Chondrocyte (in vitro differentiated cells): ENCODE data around the gene VIT. TPM values are rescaled to one million over a fixed set of nuclear protein-coding genes. Genes with fewer than 3 reads are reported as not detected.

Source experiments
- DNase-seq: peaks from one replicate; pipeline ENCODE4 v3.0.0; 2021; ENCODE audit warnings: mixed read lengths, low spot score
- H3K27ac Mint-ChIP-seq: one replicate; pipeline ENCODE4 v1.8.0; 2021; ENCODE audit warnings: mild to moderate bottlenecking, moderate library complexity, mixed read lengths; ENCODE audit not compliant: unreplicated experiment
- H3K27me3 Mint-ChIP-seq: 2 replicates; pipeline ENCODE4 v1.8.0; 2021; ENCODE audit warnings: low read depth, mixed read lengths
- H3K36me3 Mint-ChIP-seq: 2 replicates; pipeline ENCODE4 v1.8.0; 2021; ENCODE audit warnings: low read depth, mixed read lengths
- H3K4me1 Mint-ChIP-seq: 2 replicates; pipeline ENCODE4 v1.8.0; 2021; ENCODE audit warnings: low read depth, mild to moderate bottlenecking, mixed read lengths
- H3K4me3 Mint-ChIP-seq: one replicate; pipeline ENCODE4 v1.8.0; 2021; ENCODE audit warnings: mild to moderate bottlenecking, moderate library complexity, mixed read lengths; ENCODE audit not compliant: unreplicated experiment
- H3K9me3 Mint-ChIP-seq: 2 replicates; pipeline ENCODE4 v1.8.0; 2021; ENCODE audit warnings: low read depth, mixed read lengths
- CTCF ChIP-seq: fragments of 200-600 bp; sonication (generic); IDR thresholded peaks from 2 replicates; pipeline ENCODE4 v1.5.0; 2021; ENCODE audit warnings: antibody characterized with exemption, mild to moderate bottlenecking, moderate library complexity
- total RNA-seq: library from RNA; stranded (reverse); gene quantifications from 3 replicates; pipeline ENCODE4 v1.2.1, GENCODE V29; 2021

The VIT gene
- total RNA-seq, 1 donor from 2014 or later: 0.15 TPM

GRCh38 chr2:36762764-36763490 lies 66.4 kb downstream of the VIT start:
- Mint-ChIP-seq H3K27ac (no peak overlapping the region), H3K4me1 (no peaks in the 10 kb centered on the region), H3K27me3 (no peaks in the 10 kb centered on the region), H3K36me3 (no peaks in the 10 kb centered on the region), H3K4me3 (no peak overlapping the region), H3K9me3 (peaks cover 6% of the 10 kb centered on the region)
- no peak for DNase-seq
- TF ChIP-seq CTCF: no peak

- H3K9me3 Mint-ChIP-seq: peaks cover 6% of the 10 kb centered on the region
- no peak for DNase-seq
- TF ChIP-seq CTCF: no peak
- no peaks in the 10 kb centered on the region for H3K4me1 Mint-ChIP-seq
- no peak overlapping the region for H3K27ac Mint-ChIP-seq
- no peaks in the 10 kb centered on the region for H3K27me3 Mint-ChIP-seq
- no peaks in the 10 kb centered on the region for H3K36me3 Mint-ChIP-seq
- H3K4me3 Mint-ChIP-seq: no peak overlapping the region
Observed at GRCh38 chr2:36769106-36769505, 72.6 kb downstream of the VIT start.

GRCh38 chr2:36770542-36771287 lies 74.2 kb downstream of the VIT start:
- H3K27ac Mint-ChIP-seq: no peak overlapping the region
- H3K36me3 Mint-ChIP-seq: no peaks in the 10 kb centered on the region
- peak; percentile 78 for TF ChIP-seq CTCF
- no peak for DNase-seq
- no peak overlapping the region for H3K4me3 Mint-ChIP-seq
- H3K9me3 Mint-ChIP-seq: no peaks in the 10 kb centered on the region
- H3K4me1 Mint-ChIP-seq: no peaks in the 10 kb centered on the region
- H3K27me3 Mint-ChIP-seq: no peaks in the 10 kb centered on the region

- no peaks in the 10 kb centered on the region for H3K27me3 Mint-ChIP-seq
- H3K27ac Mint-ChIP-seq: no peak overlapping the region
- no peaks in the 10 kb centered on the region for H3K4me1 Mint-ChIP-seq
- H3K36me3 Mint-ChIP-seq: no peaks in the 10 kb centered on the region
- H3K9me3 Mint-ChIP-seq: no peaks in the 10 kb centered on the region
- TF ChIP-seq CTCF: no peak
- no peak for DNase-seq
- no peak overlapping the region for H3K4me3 Mint-ChIP-seq
Observed at GRCh38 chr2:36771671-36772070, 75.2 kb downstream of the VIT start.

- Mint-ChIP-seq H3K4me3 (no peak overlapping the region), H3K9me3 (no peaks in the 10 kb centered on the region), H3K27me3 (no peaks in the 10 kb centered on the region), H3K27ac (no peak overlapping the region), H3K36me3 (no peaks in the 10 kb centered on the region), H3K4me1 (no peaks in the 10 kb centered on the region)
- TF ChIP-seq CTCF: no peak
- no peak for DNase-seq
Observed at GRCh38 chr2:36773947-36774346, 77.4 kb downstream of the VIT start.
